ENCODE results near the gene GABRB1. TPM values are rescaled to one million over a fixed set of nuclear protein-coding genes. Genes with fewer than 3 reads are reported as not detected.

Gene GABRB1
- total and polyA plus RNA-seq, 2 experiments from 2014 or later = 0.26 to 0.97 TPM

DNA sequence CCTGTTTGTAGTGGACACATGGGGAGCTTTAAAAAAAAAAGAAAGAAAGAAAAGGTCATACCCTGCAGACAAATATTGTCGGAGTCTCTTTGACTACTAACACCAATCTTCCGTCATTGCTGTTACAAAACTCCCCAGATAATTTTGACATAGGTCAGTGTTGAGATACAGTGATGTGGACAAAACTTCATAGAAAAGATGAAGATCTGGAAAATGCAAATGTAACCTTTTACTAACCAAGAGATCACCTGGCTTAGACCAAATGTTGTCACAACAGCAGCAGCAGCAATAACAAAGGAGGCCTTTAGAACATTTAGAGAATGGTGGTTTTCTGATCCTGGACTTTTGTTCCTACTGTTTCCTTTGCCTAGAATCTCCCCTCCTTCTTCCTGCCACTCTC is 440.2 kb downstream of the GABRB1 start:
- no peaks in the 10 kb centered on the region for H4K20me1 ChIP-seq (replicated peaks; ENCODE audit: insufficient read depth)
- no peak for TF ChIP-seq ZNF114 (CRISPR knock-in tag; IDR thresholded peaks at IDR 0.05)
- TF ChIP-seq, protein P1, sequence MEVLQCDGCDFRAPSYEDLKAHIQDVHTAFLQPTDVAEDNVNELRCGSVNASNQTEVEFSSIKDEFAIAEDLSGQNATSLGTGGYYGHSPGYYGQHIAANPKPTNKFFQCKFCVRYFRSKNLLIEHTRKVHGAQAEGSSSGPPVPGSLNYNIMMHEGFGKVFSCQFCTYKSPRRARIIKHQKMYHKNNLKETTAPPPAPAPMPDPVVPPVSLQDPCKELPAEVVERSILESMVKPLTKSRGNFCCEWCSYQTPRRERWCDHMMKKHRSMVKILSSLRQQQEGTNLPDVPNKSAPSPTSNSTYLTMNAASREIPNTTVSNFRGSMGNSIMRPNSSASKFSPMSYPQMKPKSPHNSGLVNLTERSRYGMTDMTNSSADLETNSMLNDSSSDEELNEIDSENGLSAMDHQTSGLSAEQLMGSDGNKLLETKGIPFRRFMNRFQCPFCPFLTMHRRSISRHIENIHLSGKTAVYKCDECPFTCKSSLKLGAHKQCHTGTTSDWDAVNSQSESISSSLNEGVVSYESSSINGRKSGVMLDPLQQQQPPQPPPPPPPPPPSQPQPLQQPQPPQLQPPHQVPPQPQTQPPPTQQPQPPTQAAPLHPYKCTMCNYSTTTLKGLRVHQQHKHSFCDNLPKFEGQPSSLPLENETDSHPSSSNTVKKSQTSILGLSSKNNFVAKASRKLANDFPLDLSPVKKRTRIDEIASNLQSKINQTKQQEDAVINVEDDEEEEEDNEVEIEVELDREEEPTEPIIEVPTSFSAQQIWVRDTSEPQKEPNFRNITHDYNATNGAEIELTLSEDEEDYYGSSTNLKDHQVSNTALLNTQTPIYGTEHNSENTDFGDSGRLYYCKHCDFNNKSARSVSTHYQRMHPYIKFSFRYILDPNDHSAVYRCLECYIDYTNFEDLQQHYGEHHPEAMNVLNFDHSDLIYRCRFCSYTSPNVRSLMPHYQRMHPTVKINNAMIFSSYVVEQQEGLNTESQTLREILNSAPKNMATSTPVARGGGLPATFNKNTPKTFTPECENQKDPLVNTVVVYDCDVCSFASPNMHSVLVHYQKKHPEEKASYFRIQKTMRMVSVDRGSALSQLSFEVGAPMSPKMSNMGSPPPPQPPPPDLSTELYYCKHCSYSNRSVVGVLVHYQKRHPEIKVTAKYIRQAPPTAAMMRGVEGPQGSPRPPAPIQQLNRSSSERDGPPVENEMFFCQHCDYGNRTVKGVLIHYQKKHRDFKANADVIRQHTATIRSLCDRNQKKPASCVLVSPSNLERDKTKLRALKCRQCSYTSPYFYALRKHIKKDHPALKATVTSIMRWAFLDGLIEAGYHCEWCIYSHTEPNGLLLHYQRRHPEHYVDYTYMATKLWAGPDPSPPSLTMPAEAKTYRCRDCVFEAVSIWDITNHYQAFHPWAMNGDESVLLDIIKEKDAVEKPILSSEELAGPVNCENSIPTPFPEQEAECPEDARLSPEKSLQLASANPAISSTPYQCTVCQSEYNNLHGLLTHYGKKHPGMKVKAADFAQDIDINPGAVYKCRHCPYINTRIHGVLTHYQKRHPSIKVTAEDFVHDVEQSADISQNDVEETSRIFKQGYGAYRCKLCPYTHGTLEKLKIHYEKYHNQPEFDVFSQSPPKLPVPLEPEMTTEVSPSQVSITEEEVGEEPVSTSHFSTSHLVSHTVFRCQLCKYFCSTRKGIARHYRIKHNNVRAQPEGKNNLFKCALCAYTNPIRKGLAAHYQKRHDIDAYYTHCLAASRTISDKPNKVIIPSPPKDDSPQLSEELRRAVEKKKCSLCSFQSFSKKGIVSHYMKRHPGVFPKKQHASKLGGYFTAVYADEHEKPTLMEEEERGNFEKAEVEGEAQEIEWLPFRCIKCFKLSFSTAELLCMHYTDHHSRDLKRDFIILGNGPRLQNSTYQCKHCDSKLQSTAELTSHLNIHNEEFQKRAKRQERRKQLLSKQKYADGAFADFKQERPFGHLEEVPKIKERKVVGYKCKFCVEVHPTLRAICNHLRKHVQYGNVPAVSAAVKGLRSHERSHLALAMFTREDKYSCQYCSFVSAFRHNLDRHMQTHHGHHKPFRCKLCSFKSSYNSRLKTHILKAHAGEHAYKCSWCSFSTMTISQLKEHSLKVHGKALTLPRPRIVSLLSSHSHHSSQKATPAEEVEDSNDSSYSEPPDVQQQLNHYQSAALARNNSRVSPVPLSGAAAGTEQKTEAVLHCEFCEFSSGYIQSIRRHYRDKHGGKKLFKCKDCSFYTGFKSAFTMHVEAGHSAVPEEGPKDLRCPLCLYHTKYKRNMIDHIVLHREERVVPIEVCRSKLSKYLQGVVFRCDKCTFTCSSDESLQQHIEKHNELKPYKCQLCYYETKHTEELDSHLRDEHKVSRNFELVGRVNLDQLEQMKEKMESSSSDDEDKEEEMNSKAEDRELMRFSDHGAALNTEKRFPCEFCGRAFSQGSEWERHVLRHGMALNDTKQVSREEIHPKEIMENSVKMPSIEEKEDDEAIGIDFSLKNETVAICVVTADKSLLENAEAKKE (CRISPR knock-in tag; IDR thresholded peaks at IDR 0.05) = no peak
- TF ChIP-seq, protein P2, sequence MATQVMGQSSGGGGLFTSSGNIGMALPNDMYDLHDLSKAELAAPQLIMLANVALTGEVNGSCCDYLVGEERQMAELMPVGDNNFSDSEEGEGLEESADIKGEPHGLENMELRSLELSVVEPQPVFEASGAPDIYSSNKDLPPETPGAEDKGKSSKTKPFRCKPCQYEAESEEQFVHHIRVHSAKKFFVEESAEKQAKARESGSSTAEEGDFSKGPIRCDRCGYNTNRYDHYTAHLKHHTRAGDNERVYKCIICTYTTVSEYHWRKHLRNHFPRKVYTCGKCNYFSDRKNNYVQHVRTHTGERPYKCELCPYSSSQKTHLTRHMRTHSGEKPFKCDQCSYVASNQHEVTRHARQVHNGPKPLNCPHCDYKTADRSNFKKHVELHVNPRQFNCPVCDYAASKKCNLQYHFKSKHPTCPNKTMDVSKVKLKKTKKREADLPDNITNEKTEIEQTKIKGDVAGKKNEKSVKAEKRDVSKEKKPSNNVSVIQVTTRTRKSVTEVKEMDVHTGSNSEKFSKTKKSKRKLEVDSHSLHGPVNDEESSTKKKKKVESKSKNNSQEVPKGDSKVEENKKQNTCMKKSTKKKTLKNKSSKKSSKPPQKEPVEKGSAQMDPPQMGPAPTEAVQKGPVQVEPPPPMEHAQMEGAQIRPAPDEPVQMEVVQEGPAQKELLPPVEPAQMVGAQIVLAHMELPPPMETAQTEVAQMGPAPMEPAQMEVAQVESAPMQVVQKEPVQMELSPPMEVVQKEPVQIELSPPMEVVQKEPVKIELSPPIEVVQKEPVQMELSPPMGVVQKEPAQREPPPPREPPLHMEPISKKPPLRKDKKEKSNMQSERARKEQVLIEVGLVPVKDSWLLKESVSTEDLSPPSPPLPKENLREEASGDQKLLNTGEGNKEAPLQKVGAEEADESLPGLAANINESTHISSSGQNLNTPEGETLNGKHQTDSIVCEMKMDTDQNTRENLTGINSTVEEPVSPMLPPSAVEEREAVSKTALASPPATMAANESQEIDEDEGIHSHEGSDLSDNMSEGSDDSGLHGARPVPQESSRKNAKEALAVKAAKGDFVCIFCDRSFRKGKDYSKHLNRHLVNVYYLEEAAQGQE (IDR thresholded peaks at IDR 0.05; ENCODE audit: unreplicated experiment) = no peak
- TF ChIP-seq STAT1 (IDR thresholded peaks at IDR 0.05; ENCODE audit: unreplicated experiment) = no peak
- no peak for TF ChIP-seq POLR2AphosphoS5 (IDR thresholded peaks at IDR 0.05; ENCODE audit: low read depth)
- TF ChIP-seq NANOG (IDR thresholded peaks at IDR 0.05; ENCODE audit: borderline replicate concordance) = no peak
- no peak for TF ChIP-seq CREB1 (CRISPR knock-in tag; IDR thresholded peaks at IDR 0.05; ENCODE audit: low read depth)
- TF ChIP-seq, protein P3, sequence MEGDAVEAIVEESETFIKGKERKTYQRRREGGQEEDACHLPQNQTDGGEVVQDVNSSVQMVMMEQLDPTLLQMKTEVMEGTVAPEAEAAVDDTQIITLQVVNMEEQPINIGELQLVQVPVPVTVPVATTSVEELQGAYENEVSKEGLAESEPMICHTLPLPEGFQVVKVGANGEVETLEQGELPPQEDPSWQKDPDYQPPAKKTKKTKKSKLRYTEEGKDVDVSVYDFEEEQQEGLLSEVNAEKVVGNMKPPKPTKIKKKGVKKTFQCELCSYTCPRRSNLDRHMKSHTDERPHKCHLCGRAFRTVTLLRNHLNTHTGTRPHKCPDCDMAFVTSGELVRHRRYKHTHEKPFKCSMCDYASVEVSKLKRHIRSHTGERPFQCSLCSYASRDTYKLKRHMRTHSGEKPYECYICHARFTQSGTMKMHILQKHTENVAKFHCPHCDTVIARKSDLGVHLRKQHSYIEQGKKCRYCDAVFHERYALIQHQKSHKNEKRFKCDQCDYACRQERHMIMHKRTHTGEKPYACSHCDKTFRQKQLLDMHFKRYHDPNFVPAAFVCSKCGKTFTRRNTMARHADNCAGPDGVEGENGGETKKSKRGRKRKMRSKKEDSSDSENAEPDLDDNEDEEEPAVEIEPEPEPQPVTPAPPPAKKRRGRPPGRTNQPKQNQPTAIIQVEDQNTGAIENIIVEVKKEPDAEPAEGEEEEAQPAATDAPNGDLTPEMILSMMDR (conservative IDR thresholded peaks at IDR 0.05; ENCODE audit: low read depth in 2 of 2) = no peak
- TF ChIP-seq ZNF331 (CRISPR knock-in tag; IDR thresholded peaks at IDR 0.05; ENCODE audit: low read depth) = no peak
- TF ChIP-seq EZH2phosphoT487 (IDR thresholded peaks at IDR 0.05; ENCODE audit: unreplicated experiment) = no peak
- no peak for TF ChIP-seq JUNB (IDR thresholded peaks at IDR 0.05; ENCODE audit: unreplicated experiment)
- TF ChIP-seq, protein P4, sequence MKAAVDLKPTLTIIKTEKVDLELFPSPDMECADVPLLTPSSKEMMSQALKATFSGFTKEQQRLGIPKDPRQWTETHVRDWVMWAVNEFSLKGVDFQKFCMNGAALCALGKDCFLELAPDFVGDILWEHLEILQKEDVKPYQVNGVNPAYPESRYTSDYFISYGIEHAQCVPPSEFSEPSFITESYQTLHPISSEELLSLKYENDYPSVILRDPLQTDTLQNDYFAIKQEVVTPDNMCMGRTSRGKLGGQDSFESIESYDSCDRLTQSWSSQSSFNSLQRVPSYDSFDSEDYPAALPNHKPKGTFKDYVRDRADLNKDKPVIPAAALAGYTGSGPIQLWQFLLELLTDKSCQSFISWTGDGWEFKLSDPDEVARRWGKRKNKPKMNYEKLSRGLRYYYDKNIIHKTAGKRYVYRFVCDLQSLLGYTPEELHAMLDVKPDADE (IDR thresholded peaks at IDR 0.05) = no peak
- no peak for TF ChIP-seq EZH2 (IDR thresholded peaks at IDR 0.05; ENCODE audit: low read depth, unreplicated experiment)
- no peaks in the 10 kb centered on the region for H3F3A ChIP-seq (replicated peaks; ENCODE audit: low read depth)
- ATAC-seq (no peak), DNase-seq (ENCODE audit: low spot score) (no peak)
- H3K27me3 ChIP-seq (ENCODE audit: insufficient read depth) = no peaks in the 10 kb centered on the region
- no peak overlapping the region for H3K27ac ChIP-seq (ENCODE audit: low read depth)
- Mint-ChIP-seq H3K4me1 (peaks cover 11% of the 10 kb centered on the region), H3K36me3 (ENCODE audit: low read depth) (no peaks in the 10 kb centered on the region), H3K9me3 (no peaks in the 10 kb centered on the region), H3K27me3 (ENCODE audit: insufficient read depth, low read depth, poor library complexity) (peaks cover 1% of the 10 kb centered on the region), H3K27ac (no peak overlapping the region; the same call in 1 of the 2 replicates), H3K4me3 (no peak overlapping the region)
- no peaks in the 10 kb centered on the region for H3K4me1 ChIP-seq (ENCODE audit: insufficient read depth)
- no peak overlapping the region for H3K4me3 ChIP-seq
- H3K36me3 ChIP-seq (ENCODE audit: insufficient read depth) = no peaks in the 10 kb centered on the region
- no peaks in the 10 kb centered on the region for H3K79me2 ChIP-seq (replicated peaks; ENCODE audit: insufficient read depth)
- no peaks in the 10 kb centered on the region; the same call in 1 of the 2 replicates for H3K9me2 ChIP-seq (ENCODE audit: insufficient read depth)
- peak overlapping the region; percentile 75 for H2AFZ ChIP-seq
- H3K4me2 ChIP-seq = no peak overlapping the region

All from GM23338 (cell line).